H9 (cell line): ENCODE data around the gene ZNF628. TPM values are rescaled to one million over a fixed set of nuclear protein-coding genes. Genes with fewer than 3 reads are reported as not detected.
A peak's percentile ranks its signal among the peaks of the same experiment; 100 is the strongest.

Source experiments
- DNase-seq: peaks from one replicate; pipeline ENCODE4 v3.0.0-alpha.2; 2017
- H2AFZ ChIP-seq: one replicate; pipeline ENCODE4 v1.6.1; 2013; ENCODE audit warnings: mild to moderate bottlenecking, low read length, control low read depth, moderate library complexity
- H2AK5ac ChIP-seq: 2 replicates; pipeline ENCODE4 v1.6.1; 2013; ENCODE audit warnings: low read length, control low read depth, mixed read lengths; ENCODE audit not compliant: insufficient read length
- H2BK120ac ChIP-seq: one replicate; pipeline ENCODE4 v1.6.1; 2013; ENCODE audit warnings: low read depth, mild to moderate bottlenecking, low read length, control low read depth, inconsistent platforms; ENCODE audit not compliant: poor library complexity, severe bottlenecking
- H2BK12ac ChIP-seq: 2 replicates; pipeline ENCODE4 v1.6.1; 2013; ENCODE audit warnings: low read length, control low read depth, mixed read lengths, low read depth; ENCODE audit not compliant: insufficient read length
- H2BK15ac ChIP-seq: 2 replicates; pipeline ENCODE4 v1.6.1; 2013; ENCODE audit warnings: low read depth, low read length, control low read depth
- H2BK20ac ChIP-seq: one replicate; pipeline ENCODE4 v1.6.1; 2013; ENCODE audit warnings: low read depth, mild to moderate bottlenecking, low read length, control low read depth, inconsistent platforms; ENCODE audit not compliant: poor library complexity, severe bottlenecking
- H2BK5ac ChIP-seq: 2 replicates; pipeline ENCODE4 v1.6.1; 2013; ENCODE audit warnings: low read length, control low read depth, mixed read lengths; ENCODE audit not compliant: insufficient read length
- H3K14ac ChIP-seq: 2 replicates; pipeline ENCODE4 v1.6.1; 2013; ENCODE audit warnings: low read length, control low read depth; ENCODE audit not compliant: insufficient read depth
- H3K18ac ChIP-seq: 2 replicates; pipeline ENCODE4 v1.6.1; 2013; ENCODE audit warnings: low read depth, mild to moderate bottlenecking, mixed read lengths, low read length, control low read depth; ENCODE audit not compliant: insufficient read length
- H3K23ac ChIP-seq: 2 replicates; pipeline ENCODE4 v1.6.1; 2013; ENCODE audit warnings: low read length, control low read depth, mixed read lengths, low read depth; ENCODE audit not compliant: insufficient read length
- H3K23me2 ChIP-seq: 2 replicates; pipeline ENCODE4 v1.6.1; 2013; ENCODE audit warnings: low read depth, mild to moderate bottlenecking, mixed read lengths, low read length, control low read depth; ENCODE audit not compliant: insufficient read length, poor library complexity, severe bottlenecking
- H3K27ac ChIP-seq: 2 replicates; pipeline ENCODE4 v1.5.1; 2013; ENCODE audit warnings: low read length, control low read depth, mixed read lengths, low read depth; ENCODE audit not compliant: insufficient read length
- H3K27me3 ChIP-seq: 2 replicates; pipeline ENCODE4 v1.6.1; 2013; ENCODE audit warnings: low read length, control low read depth, inconsistent platforms; ENCODE audit not compliant: insufficient read depth
- H3K4ac ChIP-seq: 2 replicates; pipeline ENCODE4 v1.6.1; 2013; ENCODE audit warnings: low read depth, mild to moderate bottlenecking, control low read depth, inconsistent platforms, low read length, moderate library complexity
- H3K4me1 ChIP-seq: 2 replicates; pipeline ENCODE4 v1.6.1; 2013; ENCODE audit warnings: low read length, control low read depth, inconsistent platforms; ENCODE audit not compliant: insufficient read depth
- H3K4me2 ChIP-seq: 2 replicates; pipeline ENCODE4 v1.6.1; 2013; ENCODE audit warnings: low read length, control low read depth, mixed read lengths; ENCODE audit not compliant: insufficient read length, insufficient read depth
- H3K56ac ChIP-seq: 2 replicates; pipeline ENCODE4 v1.6.1; 2013; ENCODE audit warnings: low read depth, mild to moderate bottlenecking, mixed read lengths, low read length, control low read depth; ENCODE audit not compliant: insufficient read length
- H3K79me1 ChIP-seq: 2 replicates; pipeline ENCODE4 v1.6.1; 2013; ENCODE audit warnings: low read depth, mild to moderate bottlenecking, moderate library complexity, low read length, control low read depth, inconsistent platforms; ENCODE audit not compliant: insufficient read depth, poor library complexity, severe bottlenecking
- H3K79me2 ChIP-seq: 2 replicates; pipeline ENCODE4 v1.6.1; 2013; ENCODE audit warnings: low read length, control low read depth, inconsistent platforms; ENCODE audit not compliant: insufficient read depth
- H3K9ac ChIP-seq: 2 replicates; pipeline ENCODE4 v1.6.1; 2013; ENCODE audit warnings: low read length, control low read depth, mixed read lengths; ENCODE audit not compliant: insufficient read length; ENCODE audit errors: extremely low read depth
- H3K9me3 ChIP-seq: one replicate; pipeline ENCODE4 v1.6.1; 2013; ENCODE audit warnings: low read depth, low read length, inconsistent platforms; ENCODE audit not compliant: control insufficient read depth
- H3T11ph ChIP-seq: one replicate; pipeline ENCODE4 v1.6.1; 2013; ENCODE audit warnings: mild to moderate bottlenecking, low read length, control low read depth, inconsistent platforms
- H4K20me1 ChIP-seq: one replicate; pipeline ENCODE4 v1.6.1; 2013; ENCODE audit not compliant: control insufficient read depth, insufficient read length, insufficient read depth
- H4K5ac ChIP-seq: 2 replicates; pipeline ENCODE4 v1.6.1; 2013; ENCODE audit warnings: low read depth, mild to moderate bottlenecking, mixed read lengths, low read length, control low read depth; ENCODE audit not compliant: insufficient read length
- H4K8ac ChIP-seq: replicated peaks from 2 replicates; pipeline ENCODE4 v1.6.1; 2013; ENCODE audit warnings: low read length, control low read depth, mixed read lengths, low read depth; ENCODE audit not compliant: insufficient read length
- H4K91ac ChIP-seq: 2 replicates; pipeline ENCODE4 v1.6.1; 2013; ENCODE audit warnings: low read depth, mild to moderate bottlenecking, moderate library complexity, mixed read lengths, low read length, control low read depth; ENCODE audit not compliant: insufficient read length
- H3K27ac Mint-ChIP-seq, 3 experiments: 2 replicates in 2 of 3; 3 replicates in 1 of 3; pipeline ENCODE4 v1.8.0; 2020 to 2021; ENCODE audit warnings: mixed read lengths in 3 of 3, mild to moderate bottlenecking in 1 of 3, moderate library complexity in 1 of 3
- H3K27me3 Mint-ChIP-seq: 2 replicates; pipeline ENCODE4 v1.8.0; 2021; ENCODE audit warnings: low read depth, mild to moderate bottlenecking, moderate library complexity, mixed read lengths
- H3K36me3 Mint-ChIP-seq, 3 experiments: 2 replicates in 2 of 3; 3 replicates in 1 of 3; pipeline ENCODE4 v1.8.0; 2020 to 2021; ENCODE audit warnings: low read depth in 3 of 3, mixed read lengths in 3 of 3; ENCODE audit not compliant: insufficient read depth in 1 of 3
- H3K4me1 Mint-ChIP-seq, 2 experiments: 2 replicates each; pipeline ENCODE4 v1.8.0; 2020; ENCODE audit warnings: mixed read lengths in 2 of 2
- H3K4me3 Mint-ChIP-seq, 2 experiments: 2 replicates in 1 of 2; 3 replicates in 1 of 2; pipeline ENCODE4 v1.8.0; 2020 to 2021; ENCODE audit warnings: mild to moderate bottlenecking in 2 of 2, mixed read lengths in 2 of 2, moderate library complexity in 1 of 2
- H3K9me3 Mint-ChIP-seq, 2 experiments: 2 replicates in 1 of 2; 3 replicates in 1 of 2; pipeline ENCODE4 v1.8.0; 2020; ENCODE audit warnings: mild to moderate bottlenecking in 2 of 2, mixed read lengths in 2 of 2, moderate library complexity in 1 of 2
- CTCF ChIP-seq: fragments of 200-600 bp; sonication (generic); conservative IDR thresholded peaks from 3 replicates; pipeline ENCODE4 v1.8.0; 2021; ENCODE audit warnings: antibody characterized with exemption, mild to moderate bottlenecking
- WGBS: extraction: QIAGEN DNeasy Blood & Tissue Kit; methylation state at CpG from one replicate; pipeline ENCODE4 v1.1.7; 2013; ENCODE audit warnings: missing lambda C conversion rate, low lambda C conversion rate, mixed read lengths; ENCODE audit not compliant: insufficient read length; ENCODE audit errors: extremely low coverage; 5-methylcytosine and 5-hydroxymethylcytosine counted together
- total RNA-seq: library from RNA; stranded (reverse); gene quantifications from 2 replicates; pipeline ENCODE4 v1.2.1, GENCODE V29; 2021

The ZNF628 gene
- total RNA-seq, 1 experiment from 2014 or later = 16.6 TPM

GRCh38 chr19:55494172-55494761, 17.9 kb downstream of the ZNF628 start:
- Histone ChIP-seq H3K14ac (no peak overlapping the region; the same call in 1 of the 2 replicates), H3K9me3 (no peaks in the 10 kb centered on the region), H2BK120ac (no peak overlapping the region), H3K56ac (no peak overlapping the region), H3K4me2 (no peak overlapping the region), H3K79me2 (no peaks in the 10 kb centered on the region), H3K27me3 (no peaks in the 10 kb centered on the region), H3K18ac (no peak overlapping the region), H2AFZ (no peak overlapping the region), H2BK12ac (no peak overlapping the region), H2BK15ac (no peak overlapping the region), H3K4ac (no peak overlapping the region), H4K20me1 (no peaks in the 10 kb centered on the region), H3K79me1 (no peaks in the 10 kb centered on the region), H4K8ac (no peak overlapping the region), H3T11ph (no peak overlapping the region), H2AK5ac (no peak overlapping the region), H3K23me2 (no peaks in the 10 kb centered on the region), H3K27ac (no peak overlapping the region), H3K9ac (no peak overlapping the region), H4K5ac (no peak overlapping the region), H3K4me1 (no peaks in the 10 kb centered on the region), H2BK20ac (no peak overlapping the region), H4K91ac (no peak overlapping the region), H2BK5ac (no peak overlapping the region), H3K23ac (no peak overlapping the region)
- Mint-ChIP-seq H3K27ac (peak overlapping the region in 2 of 3 experiments; percentile 6 to 86; a peak in 3 of 7 replicates), H3K9me3 (no peaks in the 10 kb centered on the region), H3K36me3 (no peaks in the 10 kb centered on the region; a peak in 1 of 7 replicates), H3K4me1 (peaks cover 21 to 31% of the 10 kb centered on the region in 2 experiments), H3K27me3 (peaks cover 22% of the 10 kb centered on the region), H3K4me3 (no peak overlapping the region)
- TF ChIP-seq CTCF = no peak
- no peak for DNase-seq
- no CpG with 5 or more reads among the region's 22 CpGs for WGBS
